NCI-H460 (cell line): ENCODE results near the gene CFAP54. TPM values are rescaled to one million over a fixed set of nuclear protein-coding genes. Genes with fewer than 3 reads are reported as not detected.

Experiments used
- DNase-seq: peaks from one replicate; pipeline ENCODE4 v3.0.0-alpha.2; 2016; ENCODE audit warnings: low read depth; ENCODE audit errors: extremely low read depth
- total RNA-seq: library from RNA; depleted of rRNA; stranded (reverse); fragments of >200 nt; shearing (Covaris generic); gene quantifications from 2 replicates; pipeline ENCODE4 v1.2.3, GENCODE V29; 2014

Gene CFAP54
- total RNA-seq, 1 experiment from 2014 or later = 0.72 TPM

DNA sequence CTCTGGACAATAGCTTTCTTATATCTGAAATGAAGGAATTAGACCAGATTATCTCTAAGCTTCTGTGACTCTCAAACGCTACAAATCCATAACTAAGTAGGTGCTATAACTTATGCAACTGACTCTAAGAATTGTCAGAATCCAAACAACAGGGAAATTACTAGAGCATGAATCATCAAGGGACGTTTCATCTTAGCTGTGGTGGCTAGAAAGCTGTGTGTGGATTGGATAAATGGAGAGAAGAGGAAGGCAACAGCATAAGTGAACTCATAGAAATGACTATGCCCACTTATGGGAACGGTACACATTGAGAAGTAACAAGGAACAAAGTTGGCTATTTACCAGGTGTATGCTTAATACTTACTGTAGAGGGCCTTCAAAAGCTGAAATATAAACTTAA is 321.7 kb downstream of the CFAP54 start:
- DNase-seq = peak; percentile 74

DNA sequence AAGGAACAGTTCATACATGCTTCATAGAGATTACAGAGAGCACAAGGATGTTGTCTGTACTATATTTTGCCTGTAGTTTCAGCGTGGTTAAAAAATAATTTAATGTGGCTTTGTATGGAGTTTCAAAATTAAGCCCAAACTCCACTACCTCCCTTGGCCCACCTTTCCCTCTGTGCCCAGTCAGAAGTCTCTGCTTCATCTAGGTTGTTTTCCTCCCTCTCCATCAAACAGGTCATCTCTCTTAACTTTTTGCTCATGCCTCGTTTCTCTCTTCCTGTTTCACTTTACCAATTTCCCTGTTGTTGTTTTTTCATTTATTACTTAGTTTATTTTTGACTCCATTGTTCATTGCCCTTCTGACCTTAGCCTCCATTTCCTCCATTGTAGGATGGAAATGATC is 322.8 kb downstream of the CFAP54 start:
- no peak for DNase-seq

GRCh38 chr12:96814200-96814599 is 324.8 kb downstream of the CFAP54 start:
- DNase-seq = no peak

- no peak for DNase-seq
These were observed 332.2 kb downstream of the CFAP54 start for GRCh38 chr12:96821592-96821991.

GRCh38 chr12:96822641-96823040 is 333.3 kb downstream of the CFAP54 start:
- no peak for DNase-seq

- DNase-seq = no peak
These were observed 334.9 kb downstream of the CFAP54 start for GRCh38 chr12:96824074-96824837.

DNA sequence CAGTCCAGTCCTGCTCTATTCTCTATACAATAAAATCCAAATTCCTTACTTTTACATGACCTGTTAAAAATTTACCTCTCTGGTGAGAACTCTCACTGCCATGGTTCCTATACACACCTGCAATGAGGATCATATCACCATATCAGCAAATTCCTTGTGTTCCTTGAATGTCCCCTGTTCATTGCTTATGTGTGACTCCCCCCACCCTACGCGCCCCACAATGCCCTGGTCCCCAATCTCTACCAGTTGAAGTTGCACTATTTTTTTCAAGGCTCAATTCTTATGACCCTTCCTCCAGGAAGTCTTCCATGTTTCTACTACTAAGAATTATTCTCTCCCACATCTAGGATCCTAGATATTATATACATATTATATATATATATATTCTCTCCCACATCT is 335.5 kb downstream of the CFAP54 start:
- DNase-seq = no peak

DNA sequence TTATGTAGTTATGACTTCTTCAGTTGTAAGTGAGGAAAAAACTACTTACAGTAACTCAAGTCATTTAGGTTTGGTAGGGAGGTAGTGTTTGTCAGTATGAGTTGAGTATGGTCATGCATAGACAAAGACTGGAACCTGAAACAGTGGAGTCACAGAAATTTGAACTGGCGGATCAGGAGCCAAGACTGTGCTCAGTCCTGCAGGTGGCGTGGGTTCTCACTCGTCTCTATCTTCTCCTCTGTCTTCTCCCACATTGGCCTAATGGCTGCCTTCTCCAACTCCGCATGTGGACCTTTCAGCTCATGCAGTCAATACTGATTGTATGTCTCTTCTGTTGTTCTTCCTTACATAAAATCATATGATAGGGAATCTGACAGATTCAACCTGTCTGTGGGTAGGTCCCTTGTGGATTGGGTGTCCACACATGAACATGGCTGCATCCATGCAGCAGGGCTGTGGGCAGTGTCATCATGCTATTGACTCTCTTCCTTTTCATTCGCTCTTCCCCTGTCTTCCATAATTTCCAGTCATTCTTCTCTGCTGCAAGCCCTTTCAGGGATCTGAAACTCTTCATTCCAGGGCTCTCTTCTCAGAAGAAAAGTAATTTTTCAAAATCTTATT is 338.9 kb downstream of the CFAP54 start:
- DNase-seq = no peak

GRCh38 chr12:96829354-96829753 is 340.0 kb downstream of the CFAP54 start:
- no peak for DNase-seq

DNA sequence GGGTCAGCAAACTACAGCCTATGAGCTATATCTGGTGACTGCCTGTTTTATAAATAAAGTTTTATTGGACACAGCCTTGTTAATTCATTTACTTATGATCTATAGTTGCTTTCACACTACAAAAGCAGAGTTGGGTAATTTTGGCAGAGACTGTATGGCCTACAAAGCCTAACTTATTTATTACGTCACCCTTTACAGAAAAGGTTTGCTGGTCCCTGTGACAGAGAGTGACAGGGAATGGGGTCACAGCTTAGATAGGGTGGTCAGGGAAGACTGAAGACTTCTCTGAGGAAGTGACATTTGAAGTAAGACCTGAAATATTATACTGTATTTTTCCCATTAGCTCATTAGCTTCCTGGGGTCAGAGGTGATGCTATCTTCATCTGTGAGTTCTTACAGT is 342.0 kb downstream of the CFAP54 start:
- DNase-seq = no peak

- no peak for DNase-seq
These were observed 356.9 kb downstream of the CFAP54 start for GRCh38 chr12:96846293-96846692.

- DNase-seq = no peak
These were observed 361.3 kb downstream of the CFAP54 start for GRCh38 chr12:96850676-96851075.

DNA sequence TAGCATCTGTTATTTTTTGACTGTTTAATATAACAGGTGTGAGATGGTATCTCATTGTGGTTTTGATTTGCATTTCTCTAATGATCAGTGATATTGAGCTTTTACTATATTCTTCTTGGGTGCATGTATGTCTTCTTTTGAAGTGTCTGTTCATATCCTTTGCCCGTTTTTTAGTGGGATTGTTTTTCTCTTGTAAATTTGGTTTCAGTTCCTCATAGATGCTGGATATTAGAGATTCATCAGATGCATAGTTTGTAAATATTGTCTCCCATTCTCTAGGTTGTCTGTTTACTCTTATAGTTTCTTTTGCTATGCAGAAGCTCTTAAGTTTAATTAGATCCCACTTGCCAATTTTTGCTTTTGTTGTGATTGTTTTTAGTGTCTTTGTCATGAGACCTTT is 368.8 kb downstream of the CFAP54 start:
- DNase-seq = no peak

- no peak for DNase-seq
These were observed 372.3 kb downstream of the CFAP54 start for GRCh38 chr12:96861656-96862055.

DNA sequence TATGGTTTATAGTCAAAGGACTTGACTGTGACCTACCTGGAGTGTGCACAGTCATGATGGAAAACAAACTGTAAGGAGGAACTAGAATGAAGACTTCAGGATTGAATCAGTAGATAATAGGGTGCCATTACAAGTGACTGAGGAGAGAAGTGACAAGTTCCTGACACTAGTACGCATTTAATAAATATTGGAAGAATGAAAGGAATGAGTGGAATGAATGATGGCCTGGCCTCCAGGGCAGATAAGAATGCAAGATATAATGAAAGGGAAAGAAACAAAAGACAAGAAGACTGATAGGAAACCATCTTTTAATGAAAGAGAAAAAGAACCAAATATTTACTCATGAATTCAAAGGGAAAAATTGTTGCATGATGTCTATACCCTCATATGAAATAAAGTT is 372.9 kb downstream of the CFAP54 start:
- DNase-seq = no peak

- no peak for DNase-seq
These were observed 375.0 kb downstream of the CFAP54 start for GRCh38 chr12:96864335-96864734.

GRCh38 chr12:96866801-96867590 is 377.6 kb downstream of the CFAP54 start:
- DNase-seq = no peak

- DNase-seq = no peak
These were observed 381.6 kb downstream of the CFAP54 start for GRCh38 chr12:96870946-96871345.

DNA sequence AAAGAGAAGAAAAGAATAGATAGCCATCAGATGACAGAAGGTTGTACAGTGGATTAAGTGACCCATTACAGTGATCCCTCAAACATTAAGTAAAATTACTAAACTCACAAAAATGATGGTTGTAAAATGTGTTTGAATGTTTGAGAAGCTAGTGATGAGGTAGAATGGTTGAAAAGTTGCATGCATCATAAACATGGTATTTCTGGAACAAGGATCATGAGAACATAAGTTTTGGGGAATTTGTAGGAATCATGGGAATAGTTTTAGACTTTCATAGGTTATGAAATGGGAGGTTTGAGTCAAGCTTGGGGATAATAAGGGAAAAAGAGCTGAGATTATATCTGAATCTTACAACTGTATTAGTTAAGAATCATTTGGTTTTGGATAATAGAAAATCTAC is 383.6 kb downstream of the CFAP54 start:
- no peak for DNase-seq

DNA sequence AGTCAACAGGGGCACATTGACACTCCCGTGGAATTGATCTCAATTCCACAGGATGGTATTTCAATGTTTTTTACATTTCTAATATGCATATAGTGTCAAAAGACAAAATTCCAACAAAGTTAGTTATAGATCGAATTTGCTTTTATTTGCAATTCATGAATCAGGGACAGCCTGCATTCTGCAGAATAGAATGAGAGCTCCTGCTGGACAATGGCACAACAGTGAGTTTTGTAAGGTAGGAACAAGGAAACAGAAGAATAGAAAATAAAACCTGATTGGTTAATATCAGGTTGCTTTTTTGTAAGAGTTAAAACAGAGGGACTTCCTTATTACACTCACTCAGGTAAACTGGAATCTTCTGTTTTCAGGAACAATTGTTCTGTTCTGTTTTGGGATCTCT is 384.8 kb downstream of the CFAP54 start:
- no peak for DNase-seq

- DNase-seq = no peak
These were observed 387.6 kb downstream of the CFAP54 start for GRCh38 chr12:96876966-96877365.

- DNase-seq = no peak
These were observed 389.3 kb downstream of the CFAP54 start for GRCh38 chr12:96878704-96879103.
